Thoracic aorta (tissue), 2 donors: ENCODE measurements around the gene RECQL. TPM values are rescaled to one million over a fixed set of nuclear protein-coding genes. Genes with fewer than 3 reads are reported as not detected.

Experiments
- ATAC-seq: fragments of 150-250 bp; one replicate; pipeline ENCODE4 v1.8.0; 2017; ENCODE audit warnings: low read depth; ENCODE audit not compliant: insufficient number of reproducible peaks, low FRiP score
- DNase-seq: peaks from one replicate; pipeline ENCODE4 v3.0.0-alpha.2; 2020; ENCODE audit warnings: low spot score
- H3K27ac ChIP-seq, 2 donors: fragments of 200-600 bp; sonication (generic); 1 replicate in 1 of 2; 2 replicates in 1 of 2; pipeline ENCODE4 v1.5.1; 2016; ENCODE audit warnings: mild to moderate bottlenecking in 2 of 2, moderate library complexity in 2 of 2
- H3K27me3 ChIP-seq: fragments of 200-600 bp; sonication (generic); replicated peaks from 2 replicates; pipeline ENCODE4 v1.6.0; 2016; ENCODE audit warnings: mild to moderate bottlenecking; ENCODE audit not compliant: insufficient read depth
- H3K36me3 ChIP-seq: fragments of 200-600 bp; sonication (generic); one replicate; pipeline ENCODE4 v1.5.1; 2016
- H3K4me1 ChIP-seq, 2 donors: fragments of 200-600 bp; sonication (generic); 1 replicate in 1 of 2; 2 replicates in 1 of 2; pipeline versions ENCODE4 v1.5.1 to v1.6.0; 2016; ENCODE audit warnings: low read depth in 2 of 2, mild to moderate bottlenecking in 1 of 2; ENCODE audit not compliant: control insufficient read depth in 1 of 2
- H3K4me3 ChIP-seq: fragments of 200-600 bp; sonication (generic); 2 replicates; pipeline ENCODE4 v1.5.1; 2016; ENCODE audit warnings: mild to moderate bottlenecking
- H3K9me3 ChIP-seq: fragments of 200-600 bp; sonication (generic); 2 replicates; pipeline ENCODE4 v1.5.1; 2016
- total RNA-seq, 2 donors: library from RNA; depleted of rRNA; stranded (reverse); fragments of >200 nt; gene quantifications; one replicate each; pipeline versions ENCODE4 v1.1.0 to v1.2.3, GENCODE V29; 2016
- TF ChIP-seq, protein P1 (sequence below): fragments of 200-600 bp; sonication (generic); IDR thresholded peaks from one replicate; pipeline ENCODE4 v1.5.1; 2019; ENCODE audit warnings: antibody characterized with exemption

RECQL gene
- total RNA-seq, 2 donors from 2014 or later: 30.1 to 55.3 TPM

DNA sequence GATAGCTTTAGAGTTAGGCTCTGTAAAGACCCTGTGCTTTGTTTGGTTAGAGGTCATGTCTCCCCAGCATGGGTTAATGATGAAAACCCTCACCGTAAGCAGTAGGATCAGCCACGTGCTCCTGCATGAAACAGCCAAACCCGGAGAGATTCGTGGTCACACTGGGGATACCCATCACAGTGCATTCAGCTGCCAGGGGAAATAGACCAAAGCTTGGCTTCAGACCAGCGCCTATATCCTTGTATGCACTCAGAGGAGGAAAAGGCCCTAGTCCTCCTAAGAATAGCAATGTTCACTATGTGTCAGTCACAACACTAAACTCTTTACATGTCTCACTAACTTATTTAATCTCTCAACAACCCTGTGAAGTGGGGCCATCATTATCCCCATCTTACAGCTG is 41.0 kb upstream of the RECQL start:
- H3K27me3 ChIP-seq: no peaks in the 10 kb centered on the region
- TF ChIP-seq, protein P1, sequence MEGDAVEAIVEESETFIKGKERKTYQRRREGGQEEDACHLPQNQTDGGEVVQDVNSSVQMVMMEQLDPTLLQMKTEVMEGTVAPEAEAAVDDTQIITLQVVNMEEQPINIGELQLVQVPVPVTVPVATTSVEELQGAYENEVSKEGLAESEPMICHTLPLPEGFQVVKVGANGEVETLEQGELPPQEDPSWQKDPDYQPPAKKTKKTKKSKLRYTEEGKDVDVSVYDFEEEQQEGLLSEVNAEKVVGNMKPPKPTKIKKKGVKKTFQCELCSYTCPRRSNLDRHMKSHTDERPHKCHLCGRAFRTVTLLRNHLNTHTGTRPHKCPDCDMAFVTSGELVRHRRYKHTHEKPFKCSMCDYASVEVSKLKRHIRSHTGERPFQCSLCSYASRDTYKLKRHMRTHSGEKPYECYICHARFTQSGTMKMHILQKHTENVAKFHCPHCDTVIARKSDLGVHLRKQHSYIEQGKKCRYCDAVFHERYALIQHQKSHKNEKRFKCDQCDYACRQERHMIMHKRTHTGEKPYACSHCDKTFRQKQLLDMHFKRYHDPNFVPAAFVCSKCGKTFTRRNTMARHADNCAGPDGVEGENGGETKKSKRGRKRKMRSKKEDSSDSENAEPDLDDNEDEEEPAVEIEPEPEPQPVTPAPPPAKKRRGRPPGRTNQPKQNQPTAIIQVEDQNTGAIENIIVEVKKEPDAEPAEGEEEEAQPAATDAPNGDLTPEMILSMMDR: no peak
- H3K36me3 ChIP-seq: no peaks in the 10 kb centered on the region
- DNase-seq (no peak), ATAC-seq (no peak)
- H3K27ac ChIP-seq: no peak overlapping the region
- H3K9me3 ChIP-seq: no peaks in the 10 kb centered on the region
- no peaks in the 10 kb centered on the region for H3K4me1 ChIP-seq
- H3K4me3 ChIP-seq: no peak overlapping the region

DNA sequence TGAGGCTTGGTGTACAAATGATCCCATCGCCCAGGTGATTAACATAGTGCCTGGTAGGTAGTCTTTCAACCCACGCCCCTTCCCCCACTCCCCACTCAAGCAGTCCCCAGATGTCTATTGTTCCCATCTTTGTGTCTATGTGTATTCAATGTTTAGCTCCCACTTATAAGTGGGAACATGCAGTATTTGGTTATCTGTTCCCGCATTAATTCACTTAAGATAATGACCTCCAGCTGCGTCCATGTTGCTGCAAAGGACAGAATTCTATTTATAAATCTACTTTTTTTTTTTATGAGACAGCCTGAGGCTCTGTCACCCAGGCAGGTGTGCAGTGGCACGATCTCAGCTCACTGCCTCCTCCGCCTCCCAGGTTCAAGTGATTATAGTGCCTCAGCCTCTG is 40.3 kb upstream of the RECQL start:
- Histone ChIP-seq H3K9me3 (no peaks in the 10 kb centered on the region), H3K27me3 (no peaks in the 10 kb centered on the region), H3K4me1 (no peaks in the 10 kb centered on the region), H3K27ac (no peak overlapping the region), H3K4me3 (no peak overlapping the region), H3K36me3 (no peaks in the 10 kb centered on the region)
- no peak for ATAC-seq
- DNase-seq: no peak
- TF ChIP-seq, protein P1: no peak

DNA sequence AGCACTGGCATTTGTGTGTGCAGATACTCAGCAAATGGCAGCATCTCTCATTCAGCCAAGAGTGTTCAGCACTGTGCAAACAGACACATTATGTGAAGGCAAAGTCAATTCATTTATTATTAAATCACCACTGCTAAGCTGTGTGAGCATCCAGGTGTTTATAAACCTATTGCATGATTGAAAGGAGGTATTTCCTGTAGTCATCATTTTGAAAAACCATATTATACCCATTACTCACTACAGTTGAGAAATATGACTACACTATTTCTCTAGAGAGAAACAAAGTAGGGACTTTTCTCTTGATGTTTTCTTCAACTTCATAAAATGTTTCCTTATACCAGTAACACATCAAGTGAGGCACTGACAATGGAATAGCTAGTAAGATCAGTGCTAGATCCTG is 38.4 kb upstream of the RECQL start:
- Histone ChIP-seq H3K36me3 (no peaks in the 10 kb centered on the region), H3K27me3 (no peaks in the 10 kb centered on the region), H3K4me1 (no peaks in the 10 kb centered on the region), H3K27ac (no peak overlapping the region), H3K9me3 (no peaks in the 10 kb centered on the region), H3K4me3 (no peak overlapping the region)
- DNase-seq (no peak), ATAC-seq (no peak)
- TF ChIP-seq, protein P1: no peak

DNA sequence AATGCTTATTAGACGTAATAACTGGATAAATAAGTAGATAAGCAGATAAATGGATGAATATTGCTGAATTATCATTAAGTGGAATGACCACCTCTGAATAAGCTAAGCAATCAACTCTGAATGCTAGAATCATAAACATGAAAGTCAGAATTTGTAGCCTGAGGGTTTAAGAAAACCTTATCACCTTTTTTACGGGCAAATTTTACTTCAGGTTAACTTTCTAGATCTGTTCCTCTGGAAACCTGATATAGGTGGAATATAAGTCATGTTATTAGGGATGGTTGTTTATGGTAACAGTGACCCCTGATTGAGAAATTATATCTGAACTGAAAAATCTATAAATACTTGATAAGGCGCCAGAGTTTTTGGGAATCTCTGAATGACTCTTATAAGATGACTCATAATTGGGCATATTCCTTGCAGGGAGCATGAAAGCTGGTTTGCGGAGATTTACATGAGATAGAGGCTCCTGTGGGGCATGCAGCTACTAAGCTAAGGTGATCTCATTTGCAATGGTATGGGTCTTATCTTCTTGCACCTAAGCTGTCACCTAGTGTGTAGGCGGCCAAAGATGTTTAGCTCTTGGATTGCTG is 36.7 kb upstream of the RECQL start:
- ATAC-seq: no peak
- H3K4me3 ChIP-seq: no peak overlapping the region
- DNase-seq: no peak
- H3K4me1 ChIP-seq: no peaks in the 10 kb centered on the region
- no peaks in the 10 kb centered on the region for H3K9me3 ChIP-seq
- no peak overlapping the region for H3K27ac ChIP-seq
- TF ChIP-seq, protein P1: no peak
- no peaks in the 10 kb centered on the region for H3K36me3 ChIP-seq
- no peaks in the 10 kb centered on the region for H3K27me3 ChIP-seq

DNA sequence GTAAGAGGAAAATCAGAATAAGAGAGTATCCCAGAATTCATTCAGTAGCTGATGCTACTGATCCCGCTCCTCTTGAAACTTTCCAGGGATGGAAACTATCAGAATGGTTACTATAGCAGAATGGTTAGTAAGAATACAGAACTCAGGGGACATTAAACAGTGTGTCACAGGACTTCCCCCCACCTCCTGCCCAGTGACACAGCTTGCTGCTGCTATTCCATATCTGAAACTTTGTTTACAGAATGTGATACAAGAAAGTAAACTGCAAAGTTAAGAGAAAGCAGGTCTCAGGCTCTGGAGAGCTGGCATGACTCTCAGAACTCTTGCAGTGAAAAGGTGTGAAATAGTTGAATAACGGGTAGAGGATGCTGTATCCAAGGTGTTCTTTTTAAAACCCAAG is 28.0 kb upstream of the RECQL start:
- H3K27me3 ChIP-seq: no peaks in the 10 kb centered on the region
- H3K36me3 ChIP-seq: no peaks in the 10 kb centered on the region
- H3K27ac ChIP-seq: no peak overlapping the region
- DNase-seq: no peak
- no peak overlapping the region for H3K4me3 ChIP-seq
- ATAC-seq: no peak
- no peaks in the 10 kb centered on the region for H3K9me3 ChIP-seq
- peaks cover 3 to 12% of the 10 kb centered on the region in 2 donors for H3K4me1 ChIP-seq
- TF ChIP-seq, protein P1: no peak
